H1 (cell line): ENCODE results near the gene PRPH2. TPM values are rescaled to one million over a fixed set of nuclear protein-coding genes. Genes with fewer than 3 reads are reported as not detected.

ENCODE experiments used
- ATF2 ChIP-seq: IDR thresholded peaks from 2 replicates; pipeline ENCODE4 v1.6.1; 2012; ENCODE audit warnings: low read length, inconsistent platforms
- BCL11A ChIP-seq, 2 experiments: IDR thresholded peaks; one replicate each; pipeline ENCODE4 v1.6.1; 2011; ENCODE audit warnings: low read depth in 2 of 2, low read length in 2 of 2, mild to moderate bottlenecking in 2 of 2
- CBX8 ChIP-seq: fragments of 300-800, 300-1000 bp; sonication (generic); IDR thresholded peaks from 2 replicates; pipeline ENCODE4 v1.7.1; 2016; ENCODE audit warnings: low read depth, low read length, borderline replicate concordance
- CEBPB ChIP-seq: IDR thresholded peaks from 2 replicates; pipeline ENCODE4 v1.6.1; 2012; ENCODE audit warnings: low read depth, low read length
- CHD7 ChIP-seq: fragments of 300-600 bp; sonication (generic); IDR thresholded peaks from 2 replicates; pipeline ENCODE4 v1.7.1; 2012; ENCODE audit warnings: low read length, moderate library complexity, mild to moderate bottlenecking, inconsistent platforms; ENCODE audit not compliant: insufficient replicate concordance
- KDM1A ChIP-seq: fragments of 200-600, 300-600 bp; sonication (generic); IDR thresholded peaks from 2 replicates; pipeline ENCODE4 v1.7.1; 2016; ENCODE audit warnings: mild to moderate bottlenecking, low read length, borderline replicate concordance
- NRF1 ChIP-seq: IDR thresholded peaks from 2 replicates; pipeline ENCODE4 v1.6.1; 2011; ENCODE audit warnings: mild to moderate bottlenecking, low read depth, low read length, improper control_type of control experiment
- RBBP5 ChIP-seq: IDR thresholded peaks from 2 replicates; pipeline ENCODE4 v1.7.1; 2012; ENCODE audit warnings: low read depth, mild to moderate bottlenecking, inconsistent platforms, low read length, moderate library complexity, borderline replicate concordance
- RFX5 ChIP-seq: IDR thresholded peaks from 2 replicates; pipeline ENCODE4 v1.6.1; 2011; ENCODE audit warnings: low read depth, low read length, improper control_type of control experiment, borderline replicate concordance
- RXRA ChIP-seq: IDR thresholded peaks from 2 replicates; pipeline ENCODE4 v1.6.1; 2011; ENCODE audit warnings: low read depth, mild to moderate bottlenecking, low read length, moderate library complexity; ENCODE audit not compliant: insufficient read depth
- TAF1 ChIP-seq: IDR thresholded peaks from 2 replicates; pipeline ENCODE4 v1.6.1; 2011; ENCODE audit warnings: mild to moderate bottlenecking, low read depth, low read length
- polyA plus RNA-seq, 7 experiments: library from polyadenylated mRNA; depleted of rRNA in 3 of 7; stranded (reverse) in 5 of 7; unstranded in 2 of 7; fragments of >200 nt in 5 of 7; fragments of 200-250 nt in 2 of 7; gene quantifications; 1 replicate in 5 of 7; 2 replicates in 1 of 7; 4 replicates in 1 of 7; pipeline versions ENCODE4 v1.2.1 to v1.2.3, GENCODE V29; 2011 to 2013; ENCODE audit warnings: missing spikeins in 2 of 7, mixed read lengths in 2 of 7
- total RNA-seq: library from RNA; stranded (reverse); fragmentation: NEBNext Ultra II Directional; extraction: Animal tissue kit (Norgen Biotek cat#: 25700); gene quantifications from 2 replicates; pipeline ENCODE4 v1.2.1, GENCODE V29; 2021

The PRPH2 gene
- total and polyA plus RNA-seq, 2 of the 8 experiments (the other 6 are each of a cell fraction or from before 2014, with no cell fraction given): 0.23 to 0.65 TPM

DNA sequence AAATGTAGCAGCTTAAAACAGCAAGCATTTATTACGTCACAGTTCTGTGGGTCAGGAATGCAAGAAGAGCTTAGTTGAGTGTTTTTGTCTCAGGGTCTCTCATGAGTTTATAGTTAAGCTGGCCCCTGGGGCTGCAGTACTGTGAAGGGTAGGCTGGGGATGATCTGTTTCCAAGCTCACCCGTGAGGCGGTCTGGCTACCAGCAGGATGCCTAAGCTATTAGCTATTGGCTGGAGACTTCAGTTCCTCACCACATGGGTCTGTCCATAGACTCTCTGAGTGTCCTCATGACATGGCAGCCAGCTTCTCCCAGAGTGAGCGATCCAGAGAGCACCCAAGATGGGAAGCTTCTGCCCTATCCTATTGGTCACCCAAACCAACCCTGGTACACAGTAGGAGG lies 46.7 kb upstream of the PRPH2 start (continued):
- TF ChIP-seq CHD7 (no peak), BCL11A (IDR thresholded peaks at IDR 0.05; ENCODE audit: low read depth in 2 of 2, low read length in 2 of 2) (no peak), CEBPB (no peak), CBX8 (no peak), TAF1 (no peak), ATF2 (no peak), RFX5 (no peak), RXRA (no peak), KDM1A (no peak), RBBP5 (no peak), NRF1 (no peak)
